KOPT-K1 (cell line): ENCODE data around the gene SLC10A3.

Experiments used
- H3K27ac ChIP-seq: fragments of 200-600 bp; sonication (generic); 2 replicates; pipeline ENCODE4 v1.5.1; 2016; ENCODE audit warnings: antibody characterized with exemption, mild to moderate bottlenecking, low read depth, low read length; ENCODE audit not compliant: poor library complexity, severe bottlenecking
- H3K36me3 ChIP-seq: fragments of 200-600 bp; sonication (generic); 2 replicates; pipeline ENCODE4 v1.5.1; 2017; ENCODE audit warnings: antibody characterized with exemption, mild to moderate bottlenecking, low read length, moderate library complexity; ENCODE audit not compliant: insufficient read depth
- H3K9me3 ChIP-seq: fragments of 200-600 bp; sonication (generic); 2 replicates; pipeline ENCODE4 v1.5.1; 2017; ENCODE audit warnings: antibody characterized with exemption, low read length, mild to moderate bottlenecking; ENCODE audit not compliant: insufficient read depth, poor library complexity, severe bottlenecking

SLC10A3 gene

DNA sequence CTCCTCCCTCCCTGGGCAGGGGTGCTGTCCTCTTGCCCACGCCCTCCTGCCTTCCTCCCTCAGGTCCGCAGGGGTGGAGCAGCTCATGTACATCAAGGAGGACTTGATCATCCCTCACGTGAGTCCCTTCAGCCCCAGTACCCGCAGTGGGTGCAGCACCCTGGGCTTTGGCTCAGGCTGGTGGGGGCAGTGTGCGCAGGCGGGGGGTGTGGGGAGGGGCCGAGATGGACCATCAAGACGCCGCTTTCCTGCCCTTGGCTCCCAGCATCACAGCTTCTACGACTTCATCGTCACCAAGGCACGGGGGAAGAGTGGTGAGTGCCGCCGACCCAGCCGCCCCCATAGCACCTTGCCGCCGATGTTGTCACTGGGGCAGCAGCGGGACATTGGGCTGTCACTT lies 40.8 kb downstream of the SLC10A3 start:
- Histone ChIP-seq H3K9me3 (no peaks in the 10 kb centered on the region), H3K36me3 (peaks cover 29% of the 10 kb centered on the region; the same call in 1 of the 2 replicates), H3K27ac (no peak overlapping the region)

DNA sequence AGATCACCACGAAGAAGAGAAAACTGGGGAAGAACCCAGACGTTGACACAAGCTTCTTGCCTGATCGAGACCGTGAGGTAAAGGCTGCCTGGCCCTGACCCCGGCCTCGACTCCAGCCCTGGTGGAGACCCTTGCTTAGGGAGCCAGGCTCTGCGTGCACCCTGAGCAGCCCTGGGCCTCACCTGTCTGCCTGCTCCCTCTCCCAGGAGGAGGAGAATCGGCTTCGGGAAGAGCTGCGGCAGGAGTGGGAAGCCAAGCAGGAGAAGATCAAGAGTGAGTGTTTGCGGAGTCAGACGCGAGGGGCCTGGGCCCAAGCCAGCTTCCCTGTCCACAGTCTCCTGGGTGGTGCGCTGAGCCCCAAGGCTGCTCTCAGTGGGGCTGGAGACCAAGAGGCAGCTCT lies 41.9 kb downstream of the SLC10A3 start:
- Histone ChIP-seq H3K36me3 (peaks cover 29% of the 10 kb centered on the region; the same call in 1 of the 2 replicates), H3K27ac (no peak overlapping the region), H3K9me3 (no peaks in the 10 kb centered on the region)

GRCh38 chrX:154446430-154446829 lies 44.0 kb downstream of the SLC10A3 start:
- Histone ChIP-seq H3K36me3 (peaks cover 43% of the 10 kb centered on the region; the same call in 1 of the 2 replicates), H3K9me3 (no peaks in the 10 kb centered on the region)

DNA sequence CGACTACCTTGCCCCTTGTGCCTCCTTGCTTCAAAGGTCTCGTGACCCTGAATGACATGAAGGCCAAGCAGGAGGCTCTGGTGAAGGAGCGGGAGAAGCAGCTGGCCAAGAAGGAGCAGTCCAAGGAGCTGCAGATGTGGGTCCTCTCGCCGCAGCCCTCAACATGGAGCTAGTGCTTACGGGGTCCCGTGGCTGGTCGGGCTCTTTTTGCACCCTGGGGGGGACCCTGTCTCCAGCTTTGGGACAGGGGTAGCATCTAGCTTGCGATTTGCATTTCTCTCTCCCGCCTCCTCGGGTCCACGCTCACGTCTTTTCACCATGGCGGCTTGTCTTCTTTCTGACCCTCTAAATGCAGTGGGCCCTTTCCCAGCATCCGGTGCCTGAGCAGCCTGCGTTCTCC lies 44.7 kb downstream of the SLC10A3 start:
- H3K36me3 ChIP-seq = peaks cover 46% of the 10 kb centered on the region; the same call in 1 of the 2 replicates
- no peak overlapping the region for H3K27ac ChIP-seq
- no peaks in the 10 kb centered on the region for H3K9me3 ChIP-seq

More at GRCh38 chrX:154446430-154446829, 44.0 kb downstream of the SLC10A3 start:
- no peak overlapping the region for H3K27ac ChIP-seq

DNA sequence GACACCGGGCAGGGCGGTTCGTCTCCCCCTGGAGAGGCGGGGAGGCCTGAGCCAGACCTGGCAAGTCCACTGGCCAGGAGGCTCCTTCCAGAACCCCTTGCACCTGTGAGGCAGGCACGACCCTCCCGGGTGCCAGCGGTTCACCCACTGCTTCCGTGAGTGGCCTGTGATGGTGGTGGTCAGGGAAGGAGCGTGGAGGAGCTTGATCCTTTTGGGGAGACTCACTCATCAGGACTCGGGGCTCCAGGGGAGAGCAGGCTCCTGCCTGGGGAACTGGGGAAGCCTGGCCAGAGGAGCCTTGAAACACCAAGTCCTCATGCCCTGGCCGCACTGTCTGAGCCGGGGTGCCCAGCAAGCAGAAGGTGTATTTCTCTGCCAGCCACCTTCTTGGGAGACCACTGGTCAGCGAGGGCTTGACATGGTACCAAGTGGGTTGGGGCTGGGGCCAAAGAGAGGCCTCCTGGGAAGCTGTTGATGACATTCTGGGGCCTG lies 45.6 kb downstream of the SLC10A3 start:
- peaks cover 45% of the 10 kb centered on the region; the same call in 1 of the 2 replicates for H3K36me3 ChIP-seq
- no peaks in the 10 kb centered on the region for H3K9me3 ChIP-seq
- peak overlapping the region; percentile 60 for H3K27ac ChIP-seq

DNA sequence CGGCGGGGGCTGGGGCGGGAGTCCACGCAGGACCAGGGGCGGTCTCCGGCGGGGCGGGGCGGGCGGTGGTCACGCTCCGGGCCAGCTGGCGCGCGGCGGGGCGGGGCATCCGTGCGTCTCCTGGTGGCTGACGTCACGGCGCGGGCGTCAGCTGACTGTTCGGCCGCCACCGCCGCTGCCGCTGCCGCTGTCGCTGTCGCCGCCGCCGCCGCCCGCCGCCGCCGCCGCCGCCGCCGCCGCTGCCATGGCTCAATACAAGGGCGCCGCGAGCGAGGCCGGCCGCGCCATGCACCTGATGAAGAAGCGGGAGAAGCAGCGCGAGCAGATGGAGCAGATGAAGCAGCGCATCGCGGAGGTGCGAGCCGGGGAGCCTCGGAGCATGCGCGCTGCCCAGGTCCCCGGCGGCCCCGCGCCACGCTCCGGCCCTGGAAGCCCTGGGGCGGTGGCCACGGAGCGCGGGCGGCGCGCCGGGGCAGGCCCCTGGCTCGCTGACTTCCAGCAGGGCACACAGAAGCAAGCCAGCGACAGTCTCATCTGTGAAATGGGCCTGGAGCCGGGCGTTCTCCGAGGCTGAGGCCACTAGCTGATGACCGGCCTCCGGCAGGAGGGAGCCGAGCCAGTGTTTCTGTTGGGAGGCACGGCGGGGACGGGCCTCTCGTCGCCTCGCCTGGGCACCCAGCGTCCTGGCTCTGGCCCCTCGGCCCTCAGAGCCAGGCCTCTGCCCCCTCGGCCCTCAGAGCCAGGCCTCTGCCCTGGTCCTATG lies 46.3 kb downstream of the SLC10A3 start, which contains the start of gene FAM50A:
TSS of gene FAM50A (plus strand) at position 150 of the 763 bp plus-strand sequence. CDS start at position 245, 95 bp downstream.
- Histone ChIP-seq H3K27ac (peak within 1 kb of the TSS; percentile 60), H3K9me3 (no peaks in the 10 kb centered on the region), H3K36me3 (peaks cover 45% of the 10 kb centered on the region; the same call in 1 of the 2 replicates)

DNA sequence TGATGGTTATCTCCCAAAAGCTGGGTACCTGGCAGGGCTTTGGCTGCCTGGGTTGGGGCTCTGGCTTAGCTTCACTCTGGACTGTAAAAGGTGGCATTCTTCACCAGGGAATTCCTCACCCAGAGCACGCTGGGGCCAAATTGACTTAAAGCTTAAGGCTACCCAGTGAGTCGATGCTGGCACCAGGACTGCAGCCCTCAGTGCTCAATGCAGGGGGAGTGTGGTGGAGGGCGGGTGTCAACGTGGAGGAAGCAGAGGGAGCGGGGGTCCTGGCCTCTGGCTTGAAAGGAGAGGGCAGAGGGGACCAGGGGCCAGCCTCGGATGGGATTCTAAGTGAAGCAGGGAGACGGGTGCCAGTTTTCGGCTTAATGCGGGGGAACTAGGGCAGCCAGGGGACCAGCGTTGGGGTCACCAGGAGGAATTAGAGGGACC lies 46.9 kb downstream of the SLC10A3 start:
- Histone ChIP-seq H3K27ac (peak overlapping the region; percentile 25), H3K9me3 (no peaks in the 10 kb centered on the region), H3K36me3 (peaks cover 45% of the 10 kb centered on the region; the same call in 1 of the 2 replicates)

GRCh38 chrX:154441984-154442707 lies 48.3 kb downstream of the SLC10A3 start:
- H3K9me3 ChIP-seq = no peaks in the 10 kb centered on the region
- peaks cover 41% of the 10 kb centered on the region; the same call in 1 of the 2 replicates for H3K36me3 ChIP-seq
- H3K27ac ChIP-seq = no peak overlapping the region

DNA sequence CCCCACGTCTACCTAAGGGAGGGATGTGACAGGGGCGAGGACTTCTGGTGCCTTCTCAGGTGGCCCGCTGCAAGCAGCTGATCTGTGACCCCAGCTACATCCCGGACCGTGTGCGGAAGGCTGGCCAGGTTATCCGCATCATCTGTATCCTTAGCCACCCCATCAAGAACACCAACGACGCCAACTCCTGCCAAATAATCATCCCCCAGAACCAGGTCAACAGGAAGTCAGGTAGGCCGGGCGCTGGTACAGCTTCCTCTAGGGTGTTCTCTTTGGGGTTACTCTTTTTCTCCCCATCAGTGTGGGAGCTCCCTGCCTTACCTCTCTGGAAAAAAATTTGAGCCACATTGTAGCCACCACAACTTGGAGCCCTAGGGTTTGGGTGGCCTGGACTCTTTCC lies 48.9 kb downstream of the SLC10A3 start:
- Histone ChIP-seq H3K9me3 (no peaks in the 10 kb centered on the region), H3K27ac (no peak overlapping the region), H3K36me3 (peaks cover 41% of the 10 kb centered on the region; the same call in 1 of the 2 replicates)

DNA sequence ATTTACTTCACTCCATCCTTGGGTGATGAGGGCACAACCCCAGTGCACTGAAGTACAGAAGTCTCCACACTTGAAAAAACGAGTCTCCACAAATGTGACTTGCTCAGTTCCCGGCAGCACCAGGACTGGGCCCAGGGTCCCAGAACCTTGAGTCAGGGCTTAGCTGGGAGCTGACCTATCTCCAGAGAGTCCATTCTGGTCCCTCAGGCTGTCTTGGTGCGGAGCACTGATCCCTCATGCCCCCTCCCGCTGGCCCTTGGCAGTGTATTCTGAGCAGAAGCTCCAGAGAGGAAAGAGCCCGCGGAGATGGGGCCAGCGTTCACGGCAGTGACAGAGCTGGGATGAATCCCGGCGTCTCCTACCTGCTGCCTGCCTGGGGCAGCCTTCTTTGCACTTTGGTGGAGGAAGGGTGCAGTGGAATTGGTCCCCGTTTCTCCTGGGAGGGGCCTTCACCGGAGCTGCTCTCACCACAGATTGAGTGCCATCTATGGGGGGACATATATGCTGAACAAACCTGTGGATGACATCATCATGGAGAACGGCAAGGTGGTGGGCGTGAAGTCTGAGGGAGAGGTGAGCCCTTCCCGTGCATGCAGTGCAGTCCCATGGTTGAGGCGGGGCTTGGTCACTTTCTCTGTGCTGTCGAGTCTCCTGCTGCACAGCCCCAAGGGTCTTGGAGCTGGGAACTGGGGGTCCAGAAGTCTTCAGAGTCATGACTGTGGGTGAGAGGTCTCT lies 49.6 kb downstream of the SLC10A3 start:
- no peaks in the 10 kb centered on the region for H3K9me3 ChIP-seq

GRCh38 chrX:154439841-154440240 lies 50.6 kb downstream of the SLC10A3 start:
- H3K36me3 ChIP-seq = peaks cover 56% of the 10 kb centered on the region; the same call in 1 of the 2 replicates
- H3K27ac ChIP-seq = no peak overlapping the region
- H3K9me3 ChIP-seq = no peaks in the 10 kb centered on the region

More for the DNA sequence above, 49.6 kb downstream of the SLC10A3 start:
- peaks cover 47% of the 10 kb centered on the region; the same call in 1 of the 2 replicates for H3K36me3 ChIP-seq
- no peak overlapping the region for H3K27ac ChIP-seq

DNA sequence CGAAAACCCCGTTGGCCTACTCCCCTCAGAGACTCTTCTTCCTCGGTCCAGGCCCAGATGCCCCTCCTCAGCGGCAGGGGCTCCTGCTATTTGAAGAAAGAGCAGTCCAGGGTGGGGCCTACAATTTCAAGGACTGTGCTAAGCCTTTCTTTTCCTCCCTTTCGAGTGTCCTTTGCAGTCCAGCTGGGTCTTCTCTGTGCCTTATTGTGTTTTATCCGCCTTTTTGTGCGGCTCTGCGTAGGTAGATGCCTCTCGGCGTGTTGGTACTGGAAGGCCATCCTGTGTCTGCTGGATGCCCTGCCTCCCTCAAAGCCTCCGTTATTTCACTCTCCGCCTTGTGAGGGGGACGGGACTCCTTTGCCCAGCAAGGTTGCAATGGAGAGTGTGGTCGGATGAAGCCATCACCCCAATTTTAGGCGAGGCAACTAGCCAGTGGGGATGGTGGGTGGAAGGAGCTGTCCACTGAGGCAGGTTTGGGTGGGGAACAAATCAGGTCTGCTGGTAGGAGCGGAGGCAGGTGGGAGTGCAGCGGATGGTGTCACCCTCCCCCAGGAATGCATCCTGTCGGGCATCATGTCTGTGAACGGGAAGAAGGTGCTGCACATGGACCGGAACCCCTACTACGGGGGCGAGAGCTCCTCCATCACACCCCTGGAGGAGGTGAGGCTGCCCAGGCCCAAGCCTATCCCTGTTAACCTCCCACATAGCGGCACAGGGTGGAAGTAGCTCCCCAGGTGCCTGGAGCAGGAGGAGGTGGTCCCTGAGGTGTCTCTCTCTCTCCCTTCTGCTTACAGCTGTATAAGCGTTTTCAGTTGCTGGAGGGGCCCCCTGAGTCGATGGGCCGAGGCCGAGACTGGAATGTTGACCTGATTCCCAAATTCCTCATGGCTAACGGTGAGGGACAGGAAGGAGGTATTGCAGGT lies 52.2 kb downstream of the SLC10A3 start:
- H3K36me3 ChIP-seq = peaks cover 68% of the 10 kb centered on the region; the same call in 1 of the 2 replicates
- peak overlapping the region; percentile 62 for H3K27ac ChIP-seq
- no peaks in the 10 kb centered on the region for H3K9me3 ChIP-seq
